Smooth muscle cell (in vitro differentiated cells): ENCODE measurements around the gene NAT16. TPM values are rescaled to one million over a fixed set of nuclear protein-coding genes. Genes with fewer than 3 reads are reported as not detected.
A peak's percentile ranks its signal among the peaks of the same experiment; 100 is the strongest.

Source experiments
- DNase-seq: peaks from one replicate; lab custom pipeline; 2025; ENCODE audit not compliant: unreplicated experiment; lab: John Stamatoyannopoulos, UW
- H2AFZ ChIP-seq: fragments of 200-600 bp; sonication (generic); 2 replicates; pipeline ENCODE4 v1.6.0; 2016; ENCODE audit warnings: antibody characterized with exemption, low read depth, mild to moderate bottlenecking
- H3F3A ChIP-seq: fragments of 200-600 bp; sonication (generic); 2 replicates; pipeline ENCODE4 v1.6.0; 2017; ENCODE audit warnings: antibody characterized with exemption, low read depth
- H3K27ac ChIP-seq: fragments of 200-600 bp; sonication (generic); 2 replicates; pipeline ENCODE4 v1.5.1; 2016; ENCODE audit warnings: low read depth, mild to moderate bottlenecking
- H3K27me3 ChIP-seq: fragments of 200-600 bp; sonication (generic); 2 replicates; pipeline ENCODE4 v1.6.1; 2016; ENCODE audit warnings: low read depth, mild to moderate bottlenecking
- H3K36me3 ChIP-seq: fragments of 200-600 bp; sonication (generic); 2 replicates; pipeline ENCODE4 v1.5.1; 2016; ENCODE audit warnings: low read depth
- H3K4me1 ChIP-seq: fragments of 200-600 bp; sonication (generic); 2 replicates; pipeline ENCODE4 v1.5.1; 2016; ENCODE audit warnings: low read depth
- H3K4me2 ChIP-seq: fragments of 200-600 bp; sonication (generic); 2 replicates; pipeline ENCODE4 v1.6.0; 2016; ENCODE audit warnings: mild to moderate bottlenecking
- H3K4me3 ChIP-seq: fragments of 200-600 bp; sonication (generic); 2 replicates; pipeline ENCODE4 v1.5.1; 2016; ENCODE audit warnings: mild to moderate bottlenecking
- H3K79me2 ChIP-seq: fragments of 200-600 bp; sonication (generic); 2 replicates; pipeline ENCODE4 v1.6.0; 2016; ENCODE audit warnings: low read depth, mild to moderate bottlenecking
- H3K9ac ChIP-seq: fragments of 200-600 bp; sonication (generic); 2 replicates; pipeline ENCODE4 v1.6.0; 2016; ENCODE audit warnings: low read depth
- H3K9me3 ChIP-seq: fragments of 200-600 bp; sonication (generic); replicated peaks from 2 replicates; pipeline ENCODE4 v1.5.1; 2016; ENCODE audit warnings: low read depth
- H4K20me1 ChIP-seq: fragments of 200-600 bp; sonication (generic); 2 replicates; pipeline ENCODE4 v1.6.0; 2016; ENCODE audit warnings: low read depth
- WGBS: methylation state at CpG from one replicate; pipeline ENCODE4 v1.1.7; 2016; ENCODE audit warnings: low lambda C conversion rate; 5-methylcytosine and 5-hydroxymethylcytosine counted together
- polyA plus RNA-seq: library from polyadenylated mRNA; unstranded; fragments of >200 nt; fragmentation: Nextera tagmentation; extraction: Ambion mirVana; gene quantifications from 2 replicates; pipeline ENCODE4 v1.2.1, GENCODE V29; 2016
- total RNA-seq: library from RNA; depleted of rRNA; stranded (reverse); fragments of >200 nt; gene quantifications from 2 replicates; pipeline ENCODE4 v1.2.3, GENCODE V29; 2014
- TF ChIP-seq, protein P1 (sequence below): fragments of 200-600 bp; sonication (generic); IDR thresholded peaks from 2 replicates; pipeline ENCODE4 v1.5.1; 2017; ENCODE audit warnings: borderline replicate concordance, mild to moderate bottlenecking, antibody characterized with exemption; ENCODE audit not compliant: insufficient read depth, poor library complexity, severe bottlenecking

The NAT16 gene
- total and polyA plus RNA-seq, 2 experiments from 2014 or later: not detected

DNA sequence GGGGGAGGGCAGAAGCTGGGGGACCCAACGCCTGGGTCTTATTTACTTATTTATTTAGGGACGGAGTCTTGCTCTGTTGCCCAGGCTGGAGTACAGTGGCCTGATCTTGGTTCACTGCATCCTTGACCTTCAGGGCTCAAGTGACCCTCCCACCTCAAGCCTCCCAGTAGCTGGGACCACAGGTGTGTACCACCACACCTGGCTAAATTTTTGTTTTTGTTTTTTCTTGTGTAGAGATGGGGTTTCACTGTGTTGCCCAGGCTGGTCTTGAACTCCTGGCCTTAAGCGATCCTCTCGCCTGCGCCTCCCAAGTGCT, 22.5 kb upstream of the NAT16 start:
- H3K27ac ChIP-seq: no peak overlapping the region
- H4K20me1 ChIP-seq: no peaks in the 10 kb centered on the region
- H2AFZ ChIP-seq: no peak overlapping the region
- H3K79me2 ChIP-seq: no peaks in the 10 kb centered on the region
- TF ChIP-seq, protein P1, sequence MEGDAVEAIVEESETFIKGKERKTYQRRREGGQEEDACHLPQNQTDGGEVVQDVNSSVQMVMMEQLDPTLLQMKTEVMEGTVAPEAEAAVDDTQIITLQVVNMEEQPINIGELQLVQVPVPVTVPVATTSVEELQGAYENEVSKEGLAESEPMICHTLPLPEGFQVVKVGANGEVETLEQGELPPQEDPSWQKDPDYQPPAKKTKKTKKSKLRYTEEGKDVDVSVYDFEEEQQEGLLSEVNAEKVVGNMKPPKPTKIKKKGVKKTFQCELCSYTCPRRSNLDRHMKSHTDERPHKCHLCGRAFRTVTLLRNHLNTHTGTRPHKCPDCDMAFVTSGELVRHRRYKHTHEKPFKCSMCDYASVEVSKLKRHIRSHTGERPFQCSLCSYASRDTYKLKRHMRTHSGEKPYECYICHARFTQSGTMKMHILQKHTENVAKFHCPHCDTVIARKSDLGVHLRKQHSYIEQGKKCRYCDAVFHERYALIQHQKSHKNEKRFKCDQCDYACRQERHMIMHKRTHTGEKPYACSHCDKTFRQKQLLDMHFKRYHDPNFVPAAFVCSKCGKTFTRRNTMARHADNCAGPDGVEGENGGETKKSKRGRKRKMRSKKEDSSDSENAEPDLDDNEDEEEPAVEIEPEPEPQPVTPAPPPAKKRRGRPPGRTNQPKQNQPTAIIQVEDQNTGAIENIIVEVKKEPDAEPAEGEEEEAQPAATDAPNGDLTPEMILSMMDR: no peak
- H3K9ac ChIP-seq: no peak overlapping the region
- peaks cover 43% of the 10 kb centered on the region for H3K27me3 ChIP-seq
- H3K4me3 ChIP-seq: no peak overlapping the region
- H3K4me1 ChIP-seq: no peaks in the 10 kb centered on the region
- no peak overlapping the region for H3K4me2 ChIP-seq
- no peaks in the 10 kb centered on the region for H3K9me3 ChIP-seq
- 83% methylated on average over 5 of the region's 5 CpGs for WGBS
- DNase-seq: no peak
- H3F3A ChIP-seq: no peaks in the 10 kb centered on the region
- no peaks in the 10 kb centered on the region for H3K36me3 ChIP-seq

DNA sequence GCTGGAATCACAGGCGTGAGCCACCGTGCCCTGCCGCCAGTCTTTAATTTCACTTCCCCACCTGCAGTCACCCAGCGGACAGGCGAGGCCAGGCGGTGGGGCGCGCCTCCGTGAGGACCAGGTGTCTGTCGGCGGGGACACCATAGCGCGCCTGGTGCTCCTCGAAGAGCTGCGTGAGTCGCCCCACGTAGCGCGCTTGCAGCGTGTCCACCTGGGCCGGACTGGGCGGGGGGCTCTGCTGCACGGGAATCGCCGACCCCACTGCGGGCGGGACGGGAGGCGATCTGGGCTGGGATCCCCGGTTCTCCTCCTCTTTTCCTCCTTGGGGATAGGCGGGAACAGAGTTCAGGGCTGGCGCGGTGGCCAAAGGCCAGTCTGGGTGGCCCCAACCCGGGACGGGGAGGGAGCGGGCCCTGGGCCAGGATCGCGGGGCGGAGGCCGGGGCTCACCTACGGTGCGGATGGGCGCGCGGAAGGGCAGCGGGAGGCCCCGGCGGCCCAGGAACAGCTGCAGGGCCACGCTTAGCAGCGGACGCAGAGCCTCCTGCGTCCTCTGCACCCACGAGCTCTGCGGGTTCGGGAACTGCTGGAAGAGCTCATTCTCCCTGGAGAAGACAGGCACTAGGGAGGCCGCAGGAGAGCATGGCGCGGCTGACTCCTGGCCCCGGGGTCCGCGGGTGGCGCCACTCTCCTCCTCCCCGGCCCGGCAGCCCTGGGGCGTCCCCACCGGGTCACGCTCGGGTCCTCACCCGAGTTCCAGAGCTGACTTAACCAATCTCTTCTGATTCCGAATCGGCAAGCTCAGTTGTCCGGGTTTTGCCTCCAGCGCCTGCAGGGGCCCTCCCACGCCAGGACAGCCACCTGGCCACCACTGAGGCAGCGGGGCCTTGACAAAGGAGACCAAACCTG, 21.9 kb upstream of the NAT16 start:
- no peak overlapping the region for H2AFZ ChIP-seq
- peaks cover 43% of the 10 kb centered on the region for H3K27me3 ChIP-seq
- no peaks in the 10 kb centered on the region for H3F3A ChIP-seq
- no peaks in the 10 kb centered on the region for H3K79me2 ChIP-seq
- no peaks in the 10 kb centered on the region for H3K36me3 ChIP-seq
- H3K9me3 ChIP-seq: no peaks in the 10 kb centered on the region
- no peaks in the 10 kb centered on the region for H4K20me1 ChIP-seq
- H3K4me3 ChIP-seq: peak overlapping the region; percentile 21
- no peak overlapping the region for H3K27ac ChIP-seq
- H3K4me1 ChIP-seq: no peaks in the 10 kb centered on the region
- WGBS: 20% methylated on average over 50 of the region's 75 CpGs
- TF ChIP-seq, protein P1: no peak
- no peak for DNase-seq
- no peak overlapping the region for H3K9ac ChIP-seq
- peak overlapping the region; percentile 68 for H3K4me2 ChIP-seq

DNA sequence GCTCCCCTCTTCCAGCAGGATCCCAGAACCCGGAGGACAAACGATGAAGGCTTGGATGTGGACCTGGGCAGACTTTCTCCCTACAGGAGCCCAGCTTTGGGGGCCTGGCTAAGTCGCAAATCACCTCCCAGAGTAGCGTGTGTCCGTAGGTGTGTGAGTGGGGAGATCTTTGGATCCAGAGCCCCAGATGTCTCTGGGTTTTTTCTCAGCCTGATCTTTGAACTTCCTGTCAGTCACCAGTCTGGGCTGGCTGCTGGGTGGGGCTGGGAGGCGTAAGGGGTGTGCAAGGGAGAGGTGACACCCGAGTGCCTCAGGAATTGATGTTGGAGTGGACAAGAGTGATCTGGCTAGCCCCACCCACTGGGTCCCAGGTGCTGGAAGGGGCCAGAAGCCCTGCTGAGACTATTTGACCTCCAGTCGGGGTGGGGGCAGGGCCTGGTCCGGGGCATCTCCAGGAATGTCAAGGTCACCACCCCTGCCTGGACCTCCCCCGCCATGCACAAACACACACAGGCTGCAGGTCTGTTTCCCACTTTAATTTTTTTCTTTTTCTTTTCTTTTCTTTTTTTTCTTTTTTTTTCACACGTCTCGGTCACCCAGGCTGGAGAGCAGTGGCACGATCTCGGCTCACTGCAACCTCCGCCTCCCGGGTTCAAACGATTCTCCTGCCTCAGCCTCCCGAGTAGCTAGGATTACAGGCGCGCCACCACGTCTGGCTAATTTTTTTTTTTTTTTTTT, 20.9 kb upstream of the NAT16 start, which contains the start of gene MOGAT3:
TSS of gene MOGAT3 (minus strand) at position 175 of the 738 bp plus-strand sequence. CDS start 182 bp downstream, outside the sequence.
- Histone ChIP-seq H2AFZ (no peak within 1 kb of the TSS), H3K4me2 (peak within 1 kb of the TSS; percentile 68), H3K27ac (no peak within 1 kb of the TSS), H3K79me2 (no peaks in the 10 kb centered on the region), H3K27me3 (peaks cover 43% of the 10 kb centered on the region), H3F3A (no peaks in the 10 kb centered on the region), H3K4me1 (no peaks in the 10 kb centered on the region), H4K20me1 (no peaks in the 10 kb centered on the region), H3K9ac (no peak within 1 kb of the TSS), H3K36me3 (no peaks in the 10 kb centered on the region), H3K4me3 (peak within 1 kb of the TSS; percentile 21), H3K9me3 (no peaks in the 10 kb centered on the region)
- TF ChIP-seq, protein P1: no peak
- DNase-seq: no peak
- WGBS: 55% methylated on average over 21 of the region's 21 CpGs
